Pancreas (tissue), 10 donors: ENCODE results near the gene SUPV3L1. TPM values are rescaled to one million over a fixed set of nuclear protein-coding genes. Genes with fewer than 3 reads are reported as not detected.

Experiments
- ATAC-seq, 4 donors: fragments of 200-7000 bp; cut with Tn5 transposase; one replicate each; pipeline versions ENCODE4 v1.8.0 to v1.9.1; 2020; ENCODE audit warnings: mild to moderate bottlenecking in 4 of 4, moderate library complexity in 4 of 4
- DNase-seq, 6 donors: peaks; one replicate each; pipeline ENCODE4 v3.0.0-alpha.2; 2020
- FAIRE-seq: peaks from 2 replicates; lab custom pipeline; 2012; peaks lifted over from hg19 to GRCh38; lab: Jason Lieb, UNC
- H3K27ac ChIP-seq, 4 donors: fragments of 200-600 bp; sonication (generic); 1 replicate in 3 of 4; 2 replicates in 1 of 4; pipeline versions ENCODE4 v1.5.0 to v1.8.0; 2020
- H3K27me3 ChIP-seq, 4 donors: fragments of 200-600 bp; one replicate each; pipeline ENCODE4 v1.8.0; 2021
- H3K36me3 ChIP-seq, 3 donors: fragments of 200-600 bp; sonication (generic) in 1 of 3; one replicate each; pipeline versions ENCODE4 v1.5.0 to v1.8.0; 2020 to 2021
- H3K4me1 ChIP-seq, 3 donors: fragments of 200-600 bp; one replicate each; pipeline ENCODE4 v1.8.0; 2021
- H3K4me3 ChIP-seq, 4 donors: fragments of 200-600 bp; sonication (generic) in 2 of 4; one replicate each; pipeline versions ENCODE4 v1.5.0 to v1.8.0; 2020 to 2021
- H3K9me3 ChIP-seq, 4 donors: fragments of 200-600 bp; one replicate each; pipeline ENCODE4 v1.8.0; 2021
- WGBS, 2 donors: extraction: QIAGEN DNeasy Blood & Tissue Kit; methylation state at CpG; one replicate each; pipeline ENCODE4 v1.1.7; 2013; 5-methylcytosine and 5-hydroxymethylcytosine counted together
- intact Hi-C, 3 donors: fragments of 100-400 bp; cut with DNase I; formaldehyde crosslinking; loops; one replicate each; pipeline versions ENCODE4 v1.11.1 to v1.14.2; 2022
- polyA plus RNA-seq, 2 donors: library from polyadenylated mRNA; stranded (reverse); fragments of 200-250 nt; gene quantifications; one replicate each; pipeline ENCODE4 v1.2.3, GENCODE V29; 2013
- total RNA-seq, 6 donors: library from RNA; stranded (reverse); fragmentation: NEBNext Ultra II Directional in 4 of 6; extraction: Animal tissue kit (Norgen Biotek cat#: 25700) in 4 of 6; gene quantifications; one replicate each; pipeline versions ENCODE4 v1.2.1 to v1.2.4, GENCODE V29; 2021 to 2023
- TF ChIP-seq, protein P1 (sequence below), 4 donors: fragments of 200-600 bp; sonication (generic) in 3 of 4; IDR thresholded peaks; one replicate each; pipeline versions ENCODE4 v1.5.0 to v1.8.0; 2021; ENCODE audit warnings: antibody characterized with exemption in 4 of 4
- donor health status: healthy with polysubstance abuse.
- donor health status: DM: no; HTN: no; CAD: no; lungs with moderate emphysema.
- donor health status: DM: no; HTN: no; CAD: no.
- donor health status: control.
- donor health status: control.
- donor health status: Bipolar disorder and iron deficiency.
- donor health status: DM: yes; HTN: yes; CAD: no.
- donor health status: DM: no; HTN: no; CAD: no.
- donor health status: DM: no; HTN: no; CAD: no.
- donor health status: DM: yes; HTN: yes; CAD: no.

The SUPV3L1 gene
- total and polyA plus RNA-seq, 8 donors, result 8.6 to 78.1 (median 14.5) TPM

GRCh38 chr10:69224862-69225657, 45.0 kb downstream of the SUPV3L1 start:
- intact Hi-C loops, result no loop called here
- WGBS, 2 donors, result 50 to 61% methylated on average over 10 of the region's 10 CpGs
- H3K27me3 ChIP-seq, result no peaks in the 10 kb centered on the region
- FAIRE-seq (no peak), DNase-seq (no peak), ATAC-seq (no peak)
- no peak overlapping the region for H3K4me3 ChIP-seq
- H3K4me1 ChIP-seq, result no peaks in the 10 kb centered on the region
- H3K27ac ChIP-seq, result no peak overlapping the region
- H3K9me3 ChIP-seq, result no peaks in the 10 kb centered on the region
- H3K36me3 ChIP-seq, result no peaks in the 10 kb centered on the region
- TF ChIP-seq, protein P1, sequence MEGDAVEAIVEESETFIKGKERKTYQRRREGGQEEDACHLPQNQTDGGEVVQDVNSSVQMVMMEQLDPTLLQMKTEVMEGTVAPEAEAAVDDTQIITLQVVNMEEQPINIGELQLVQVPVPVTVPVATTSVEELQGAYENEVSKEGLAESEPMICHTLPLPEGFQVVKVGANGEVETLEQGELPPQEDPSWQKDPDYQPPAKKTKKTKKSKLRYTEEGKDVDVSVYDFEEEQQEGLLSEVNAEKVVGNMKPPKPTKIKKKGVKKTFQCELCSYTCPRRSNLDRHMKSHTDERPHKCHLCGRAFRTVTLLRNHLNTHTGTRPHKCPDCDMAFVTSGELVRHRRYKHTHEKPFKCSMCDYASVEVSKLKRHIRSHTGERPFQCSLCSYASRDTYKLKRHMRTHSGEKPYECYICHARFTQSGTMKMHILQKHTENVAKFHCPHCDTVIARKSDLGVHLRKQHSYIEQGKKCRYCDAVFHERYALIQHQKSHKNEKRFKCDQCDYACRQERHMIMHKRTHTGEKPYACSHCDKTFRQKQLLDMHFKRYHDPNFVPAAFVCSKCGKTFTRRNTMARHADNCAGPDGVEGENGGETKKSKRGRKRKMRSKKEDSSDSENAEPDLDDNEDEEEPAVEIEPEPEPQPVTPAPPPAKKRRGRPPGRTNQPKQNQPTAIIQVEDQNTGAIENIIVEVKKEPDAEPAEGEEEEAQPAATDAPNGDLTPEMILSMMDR (IDR thresholded peaks at IDR 0.05), result no peak

GRCh38 chr10:69225681-69226080, 45.6 kb downstream of the SUPV3L1 start:
- intact Hi-C loops, result no loop called here
- TF ChIP-seq, protein P1 (IDR thresholded peaks at IDR 0.05), result no peak
- H3K9me3 ChIP-seq, result no peaks in the 10 kb centered on the region
- no peak overlapping the region for H3K4me3 ChIP-seq
- DNase-seq (no peak), ATAC-seq (no peak), FAIRE-seq (no peak)
- H3K27ac ChIP-seq, result no peak overlapping the region
- 64 to 88% methylated on average over 10 of the region's 10 CpGs for WGBS, 2 donors
- no peaks in the 10 kb centered on the region for H3K36me3 ChIP-seq
- H3K27me3 ChIP-seq, result no peaks in the 10 kb centered on the region
- H3K4me1 ChIP-seq, result no peaks in the 10 kb centered on the region

- no peak overlapping the region for H3K4me3 ChIP-seq
- TF ChIP-seq, protein P1 (IDR thresholded peaks at IDR 0.05), result no peak
- FAIRE-seq, result no peak
- no peaks in the 10 kb centered on the region for H3K4me1 ChIP-seq
- no peaks in the 10 kb centered on the region for H3K27me3 ChIP-seq
- H3K27ac ChIP-seq, result no peak overlapping the region
- ATAC-seq, result no peak
- H3K9me3 ChIP-seq, result no peaks in the 10 kb centered on the region
- intact Hi-C loops, result no loop called here
- H3K36me3 ChIP-seq, result no peaks in the 10 kb centered on the region
- WGBS, 2 donors, result 69 to 78% methylated on average over 14 of the region's 14 CpGs
- peak in 1 of 6 donors; percentile 45 for DNase-seq
These were observed 47.0 kb downstream of the SUPV3L1 start for GRCh38 chr10:69226919-69227450.

- TF ChIP-seq, protein P1 (IDR thresholded peaks at IDR 0.05), result no peak
- Histone ChIP-seq H3K36me3 (no peaks in the 10 kb centered on the region), H3K27ac (no peak overlapping the region), H3K4me1 (no peaks in the 10 kb centered on the region), H3K27me3 (no peaks in the 10 kb centered on the region), H3K9me3 (no peaks in the 10 kb centered on the region), H3K4me3 (no peak overlapping the region)
- no peak for ATAC-seq
- DNase-seq, result no peak
- intact Hi-C loops, result no loop called here
- WGBS, 2 donors, result 55 to 58% methylated on average over 2 of the region's 2 CpGs
- no peak for FAIRE-seq
These were observed 48.1 kb downstream of the SUPV3L1 start for GRCh38 chr10:69228151-69228550.

GRCh38 chr10:69229616-69229916, 49.5 kb downstream of the SUPV3L1 start:
- Histone ChIP-seq H3K4me1 (no peaks in the 10 kb centered on the region), H3K9me3 (no peaks in the 10 kb centered on the region), H3K4me3 (no peak overlapping the region), H3K27ac (no peak overlapping the region), H3K36me3 (no peaks in the 10 kb centered on the region), H3K27me3 (no peaks in the 10 kb centered on the region)
- DNase-seq, result no peak
- no peak for FAIRE-seq
- intact Hi-C loops, result no loop called here
- TF ChIP-seq, protein P1 (IDR thresholded peaks at IDR 0.05), result no peak
- 78 to 91% methylated on average over 8 of the region's 8 CpGs for WGBS, 2 donors
- ATAC-seq, result no peak
